ENCODE measurements around the gene DBF4B.

Gene DBF4B

GRCh38 chr17:44787271-44787940 lies 78.9 kb downstream of the DBF4B start:
- H3K36me3 ChIP-seq (ENCODE audit: control insufficient read depth, low read length): no peaks in the 10 kb centered on the region

GRCh38 chr17:44788139-44788538 lies 79.7 kb downstream of the DBF4B start:
- H3K4me3 ChIP-seq (ENCODE audit: low read length): no peak overlapping the region
- no peaks in the 10 kb centered on the region for H3K9me2 ChIP-seq (replicated peaks; ENCODE audit: control insufficient read depth, low read length)
- H4K20me1 ChIP-seq (ENCODE audit: control insufficient read depth, insufficient read depth, low read depth, low read length): no peaks in the 10 kb centered on the region
- H3K79me2 ChIP-seq (ENCODE audit: control insufficient read depth, low read length): no peaks in the 10 kb centered on the region
- no peaks in the 10 kb centered on the region for H3F3A ChIP-seq (ENCODE audit: control insufficient read depth, insufficient read depth)
- H3K9me3 ChIP-seq (ENCODE audit: control insufficient read depth, insufficient read depth, low read length): no peaks in the 10 kb centered on the region
- no peak overlapping the region for H3K4me2 ChIP-seq (ENCODE audit: low read length)
- no peak overlapping the region for H3K27ac ChIP-seq (ENCODE audit: low read depth, low read length)
- no peaks in the 10 kb centered on the region for H3K36me3 ChIP-seq (ENCODE audit: control insufficient read depth, low read length)
- H3K27me3 ChIP-seq (ENCODE audit: control insufficient read depth, low read length): no peaks in the 10 kb centered on the region
- TF ChIP-seq CTCF (IDR thresholded peaks at IDR 0.05; ENCODE audit: low read depth, low read length, poor library complexity, severe bottlenecking): no peak
- no peak for TF ChIP-seq EZH2phosphoT487 (IDR thresholded peaks at IDR 0.05; ENCODE audit: borderline replicate concordance, low read length)
- H3K4me1 ChIP-seq (ENCODE audit: control insufficient read depth, low read length): no peaks in the 10 kb centered on the region

More at GRCh38 chr17:44787271-44787940, 78.9 kb downstream of the DBF4B start:
- H3K9me3 ChIP-seq (ENCODE audit: control insufficient read depth, insufficient read depth, low read length): no peaks in the 10 kb centered on the region
- no peak overlapping the region for H3K4me3 ChIP-seq (ENCODE audit: low read length)
- no peaks in the 10 kb centered on the region for H4K20me1 ChIP-seq (ENCODE audit: control insufficient read depth, insufficient read depth, low read depth, low read length)
- no peaks in the 10 kb centered on the region for H3K9me2 ChIP-seq (replicated peaks; ENCODE audit: control insufficient read depth, low read length)
- no peaks in the 10 kb centered on the region for H3K4me1 ChIP-seq (ENCODE audit: control insufficient read depth, low read length)
- H3K27ac ChIP-seq (ENCODE audit: low read depth, low read length): no peak overlapping the region
- no peaks in the 10 kb centered on the region for H3K27me3 ChIP-seq (ENCODE audit: control insufficient read depth, low read length)
- TF ChIP-seq EZH2phosphoT487 (IDR thresholded peaks at IDR 0.05; ENCODE audit: borderline replicate concordance, low read length): no peak
- TF ChIP-seq CTCF (IDR thresholded peaks at IDR 0.05; ENCODE audit: low read depth, low read length, poor library complexity, severe bottlenecking): no peak
- H3K4me2 ChIP-seq (ENCODE audit: low read length): no peak overlapping the region
- H3F3A ChIP-seq (ENCODE audit: control insufficient read depth, insufficient read depth): no peaks in the 10 kb centered on the region
- no peaks in the 10 kb centered on the region for H3K79me2 ChIP-seq (ENCODE audit: control insufficient read depth, low read length)

GRCh38 chr17:44792276-44792675 lies 83.8 kb downstream of the DBF4B start:
- Histone ChIP-seq H3K79me2 (ENCODE audit: control insufficient read depth, low read length) (no peaks in the 10 kb centered on the region), H3K27ac (ENCODE audit: low read depth, low read length) (no peak overlapping the region), H4K20me1 (ENCODE audit: control insufficient read depth, insufficient read depth, low read depth, low read length) (0 out of 2 replicates have a peak, but pooled peaks cover 4% of the 10 kb centered on the region), H3K27me3 (ENCODE audit: control insufficient read depth, low read length) (no peaks in the 10 kb centered on the region), H3K9me3 (ENCODE audit: control insufficient read depth, insufficient read depth, low read length) (no peaks in the 10 kb centered on the region), H3F3A (ENCODE audit: control insufficient read depth, insufficient read depth) (0 out of 2 replicates have a peak, but pooled peaks cover 3% of the 10 kb centered on the region), H3K4me1 (ENCODE audit: control insufficient read depth, low read length) (no peaks in the 10 kb centered on the region), H3K4me2 (ENCODE audit: low read length) (no peak overlapping the region), H3K4me3 (ENCODE audit: low read length) (no peak overlapping the region), H3K9me2 (replicated peaks; ENCODE audit: control insufficient read depth, low read length) (no peaks in the 10 kb centered on the region), H3K36me3 (ENCODE audit: control insufficient read depth, low read length) (no peaks in the 10 kb centered on the region)
- TF ChIP-seq EZH2phosphoT487 (IDR thresholded peaks at IDR 0.05; ENCODE audit: borderline replicate concordance, low read length) (no peak), CTCF (IDR thresholded peaks at IDR 0.05; ENCODE audit: low read depth, low read length, poor library complexity, severe bottlenecking) (no peak)

Measured in DOHH2 (cell line).